Upper lobe of left lung (tissue), 4 donors: ENCODE measurements around the gene PPIL1.

Experiments used
- CTCF ChIP-seq, 6 experiments: fragments of 450-650 bp in 4 of 6; fragments of 200-600 bp in 2 of 6; sonication (generic) in 2 of 6; IDR thresholded peaks; one replicate each; pipeline ENCODE4 v1.5.1; 2016 to 2019; ENCODE audit warnings: antibody characterized with exemption in 6 of 6
- EP300 ChIP-seq, 4 donors: sonication (generic); formaldehyde crosslinking; IDR thresholded peaks; one replicate each; pipeline ENCODE4 v1.5.1; 2017; ENCODE audit warnings: antibody characterized with exemption in 4 of 4, control low read depth in 2 of 4
- POLR2A ChIP-seq, 4 donors: fragments of 450-650 bp; IDR thresholded peaks; one replicate each; pipeline ENCODE4 v1.5.1; 2016 to 2017; ENCODE audit warnings: antibody characterized with exemption in 4 of 4, mild to moderate bottlenecking in 2 of 4
- POLR2AphosphoS5 ChIP-seq, 2 donors: sonication (generic); formaldehyde crosslinking; IDR thresholded peaks; one replicate each; pipeline ENCODE4 v1.5.1; 2017; ENCODE audit warnings: antibody characterized with exemption in 2 of 2

GRCh38 chr6:36845233-36845632 is 29.4 kb downstream of the PPIL1 start:
- TF ChIP-seq POLR2A (IDR thresholded peaks at IDR 0.05): no peak
- TF ChIP-seq CTCF (IDR thresholded peaks at IDR 0.05): no peak
- TF ChIP-seq EP300 (IDR thresholded peaks at IDR 0.05): no peak
- TF ChIP-seq POLR2AphosphoS5 (IDR thresholded peaks at IDR 0.05): no peak
